Activated naive CD4-positive, alpha-beta T cell treated with anti-CD3 and anti-CD28 coated beads, Interleukin-2, amount 50 U/mL, for 72 hours (primary cell): Measurements from ENCODE around the gene GDPD5. TPM values are rescaled to one million over a fixed set of nuclear protein-coding genes. Genes with fewer than 3 reads are reported as not detected.

Experiments used
- ATAC-seq, 2 donors: fragments of 150-1000 bp; cut with Tn5 transposase; 2 replicates each; pipeline ENCODE4 v1.10.0; 2021; ENCODE audit warnings: mild to moderate bottlenecking in 2 of 2, moderate library complexity in 2 of 2
- DNase-seq, 2 donors: peaks; one replicate each; pipeline ENCODE4 v3.0.0; 2021 to 2022; ENCODE audit warnings: low spot score in 2 of 2
- H3K27ac Mint-ChIP-seq, 2 donors: one replicate each; pipeline ENCODE4 v1.8.0; 2022; ENCODE audit warnings: mild to moderate bottlenecking in 2 of 2, mixed read lengths in 2 of 2
- H3K36me3 Mint-ChIP-seq, 2 donors: one replicate each; pipeline ENCODE4 v1.8.0; 2022; ENCODE audit warnings: mixed read lengths in 2 of 2
- H3K9me3 Mint-ChIP-seq, 2 donors: one replicate each; pipeline ENCODE4 v1.8.0; 2022; ENCODE audit warnings: mixed read lengths in 2 of 2
- total RNA-seq, 2 donors: library from RNA; stranded (reverse); gene quantifications; one replicate each; pipeline ENCODE4 v1.2.3, GENCODE V29; 2022

The GDPD5 gene
- total RNA-seq, 2 donors from 2014 or later = 13.4 to 22.7 TPM

- H3K27ac Mint-ChIP-seq = peak overlapping the region; percentile 44 to 85
- no peaks in the 10 kb centered on the region for H3K9me3 Mint-ChIP-seq
- no peaks in the 10 kb centered on the region for H3K36me3 Mint-ChIP-seq
- ATAC-seq = no peak
- DNase-seq = no peak
Observed at GRCh38 chr11:75490221-75491181, 35.2 kb downstream of the GDPD5 start.

- DNase-seq = no peak
- Mint-ChIP-seq H3K36me3 (no peaks in the 10 kb centered on the region), H3K9me3 (no peaks in the 10 kb centered on the region)
Observed at GRCh38 chr11:75487365-75487764, 38.4 kb downstream of the GDPD5 start.

GRCh38 chr11:75485742-75486141 is 40.0 kb downstream of the GDPD5 start:
- Mint-ChIP-seq H3K27ac (no peak overlapping the region), H3K36me3 (no peaks in the 10 kb centered on the region), H3K9me3 (no peaks in the 10 kb centered on the region)
- DNase-seq (no peak), ATAC-seq (no peak)

More at GRCh38 chr11:75487365-75487764, 38.4 kb downstream of the GDPD5 start:
- no peak for ATAC-seq
- H3K27ac Mint-ChIP-seq = no peak overlapping the region

- Mint-ChIP-seq H3K36me3 (no peaks in the 10 kb centered on the region), H3K9me3 (no peaks in the 10 kb centered on the region), H3K27ac (peak overlapping the region; percentile 36 to 44)
- no peak for ATAC-seq
- DNase-seq = no peak
Observed at GRCh38 chr11:75482931-75483469, 42.7 kb downstream of the GDPD5 start.

- H3K36me3 Mint-ChIP-seq = no peaks in the 10 kb centered on the region
- no peak for ATAC-seq
- no peaks in the 10 kb centered on the region for H3K9me3 Mint-ChIP-seq
- peak overlapping the region in 1 of 2 donors; percentile 44 for H3K27ac Mint-ChIP-seq
- DNase-seq = no peak
Observed at GRCh38 chr11:75481922-75482606, 43.7 kb downstream of the GDPD5 start.

GRCh38 chr11:75481223-75481921 is 44.4 kb downstream of the GDPD5 start:
- Mint-ChIP-seq H3K27ac (no peak overlapping the region), H3K36me3 (no peaks in the 10 kb centered on the region), H3K9me3 (no peaks in the 10 kb centered on the region)
- DNase-seq (no peak), ATAC-seq (no peak)

- DNase-seq (no peak), ATAC-seq (no peak)
- H3K36me3 Mint-ChIP-seq = no peaks in the 10 kb centered on the region
- no peaks in the 10 kb centered on the region for H3K9me3 Mint-ChIP-seq
- no peak overlapping the region for H3K27ac Mint-ChIP-seq
Observed at GRCh38 chr11:75480185-75481175, 45.3 kb downstream of the GDPD5 start.

GRCh38 chr11:75479597-75480145 is 46.1 kb downstream of the GDPD5 start:
- H3K36me3 Mint-ChIP-seq = no peaks in the 10 kb centered on the region
- no peak overlapping the region for H3K27ac Mint-ChIP-seq
- no peak for ATAC-seq
- H3K9me3 Mint-ChIP-seq = no peaks in the 10 kb centered on the region
- no peak for DNase-seq

GRCh38 chr11:75478783-75479596 is 46.8 kb downstream of the GDPD5 start:
- Mint-ChIP-seq H3K27ac (peak overlapping the region in 1 of 2 donors; percentile 84), H3K9me3 (no peaks in the 10 kb centered on the region), H3K36me3 (no peaks in the 10 kb centered on the region)
- DNase-seq (no peak), ATAC-seq (no peak)

GRCh38 chr11:75477614-75477935 is 48.2 kb downstream of the GDPD5 start:
- Mint-ChIP-seq H3K27ac (peak overlapping the region in 1 of 2 donors; percentile 84), H3K9me3 (no peaks in the 10 kb centered on the region), H3K36me3 (no peaks in the 10 kb centered on the region)
- no peak for ATAC-seq
- no peak for DNase-seq

GRCh38 chr11:75476739-75477613 is 48.8 kb downstream of the GDPD5 start:
- Mint-ChIP-seq H3K36me3 (no peaks in the 10 kb centered on the region), H3K27ac (peak overlapping the region; percentile 72 to 89), H3K9me3 (no peaks in the 10 kb centered on the region)
- ATAC-seq = no peak
- DNase-seq = no peak

- no peaks in the 10 kb centered on the region for H3K36me3 Mint-ChIP-seq
- ATAC-seq (peak; percentile 84 to 87), DNase-seq (peak in 1 of 2 donors; percentile 25)
- no peaks in the 10 kb centered on the region for H3K9me3 Mint-ChIP-seq
- peak overlapping the region; percentile 85 to 89 for H3K27ac Mint-ChIP-seq
Observed at GRCh38 chr11:75475767-75476650, 49.7 kb downstream of the GDPD5 start.
